Heart left ventricle (tissue), 16 donors: ENCODE measurements around the gene SPC24. TPM values are rescaled to one million over a fixed set of nuclear protein-coding genes. Genes with fewer than 3 reads are reported as not detected.

Experiments used
- ATAC-seq, 4 donors: fragments of 200-7000 bp; cut with Tn5 transposase; one replicate each; pipeline ENCODE4 v1.9.1; 2020 to 2022; ENCODE audit warnings: moderate library complexity in 4 of 4, mild to moderate bottlenecking in 3 of 4, moderate number of reproducible peaks in 1 of 4
- DNase-seq, 5 donors: peaks; one replicate each; pipeline ENCODE4 v3.0.0-alpha.2; 2020
- H3K27ac ChIP-seq, 12 donors: fragments of 200-600 bp; sonication (generic) in 4 of 12; one replicate each; pipeline versions ENCODE4 v1.5.0 to v1.8.0; 2016 to 2022; ENCODE audit warnings: mild to moderate bottlenecking in 2 of 12
- H3K27me3 ChIP-seq, 9 donors: fragments of 200-600 bp; sonication (generic) in 2 of 9; one replicate each; pipeline versions ENCODE4 v1.5.1 to v1.8.0; 2016 to 2022; ENCODE audit warnings: mild to moderate bottlenecking in 3 of 9
- H3K36me3 ChIP-seq, 9 donors: fragments of 200-600 bp; sonication (generic) in 2 of 9; one replicate each; pipeline versions ENCODE4 v1.5.0 to v1.8.0; 2018 to 2022; ENCODE audit warnings: mild to moderate bottlenecking in 2 of 9
- H3K4me1 ChIP-seq, 12 donors: fragments of 200-600 bp; sonication (generic) in 4 of 12; one replicate each; pipeline versions ENCODE4 v1.5.0 to v1.8.0; 2016 to 2022; ENCODE audit warnings: mild to moderate bottlenecking in 3 of 12
- H3K4me3 ChIP-seq, 12 donors: fragments of 200-600 bp; sonication (generic) in 4 of 12; one replicate each; pipeline versions ENCODE4 v1.5.0 to v1.8.0; 2017 to 2022; ENCODE audit warnings: mild to moderate bottlenecking in 9 of 12, moderate library complexity in 4 of 12
- H3K9me3 ChIP-seq, 12 donors: fragments of 200-600 bp; sonication (generic) in 4 of 12; one replicate each; pipeline versions ENCODE4 v1.5.0 to v1.8.0; 2016 to 2022; ENCODE audit warnings: mild to moderate bottlenecking in 1 of 12
- CTCF ChIP-seq, 12 donors: fragments of 200-600 bp; sonication (generic) in 4 of 12; IDR thresholded peaks; one replicate each; pipeline versions ENCODE4 v1.5.0 to v1.8.0; 2018 to 2022; ENCODE audit warnings: antibody characterized with exemption in 12 of 12, mild to moderate bottlenecking in 5 of 12
- POLR2A ChIP-seq, 2 donors: fragments of 450-650 bp; IDR thresholded peaks; one replicate each; pipeline ENCODE4 v1.6.1; 2017; ENCODE audit warnings: antibody characterized with exemption in 2 of 2, mild to moderate bottlenecking in 2 of 2, moderate library complexity in 2 of 2
- WGBS, 4 donors: extraction: QIAGEN DNeasy Blood & Tissue Kit in 2 of 4; methylation state at CpG; one replicate each; pipeline versions ENCODE4 v1.1.5 to v1.1.7; 2013 to 2018; 5-methylcytosine and 5-hydroxymethylcytosine counted together
- intact Hi-C, 10 donors: fragments of 100-400 bp; cut with DNase I; formaldehyde crosslinking; loops; one replicate each; pipeline versions ENCODE4 v1.11.1 to v1.14.2; 2022
- polyA plus RNA-seq, 2 donors: library from polyadenylated mRNA; stranded (reverse); fragments of 200-250 nt; gene quantifications; one replicate each; pipeline ENCODE4 v1.2.3, GENCODE V29; 2013
- total RNA-seq, 9 donors: library from RNA; depleted of rRNA in 2 of 9; stranded (reverse); fragments of >200 nt in 2 of 9; fragmentation: NEBNext Ultra II Directional in 3 of 9; extraction: Animal tissue kit (Norgen Biotek cat#: 25700) in 3 of 9; gene quantifications; one replicate each; pipeline versions ENCODE4 v1.1.0 to v1.2.4, GENCODE V29; 2016 to 2023
- donor health status: ischemic (EF 13 %, LVEDD 7.1; RV severe dilation, severe dysfunction).
- donor health status: healthy with polysubstance abuse.
- donor health status: DM: no; HTN: yes; CAD: no.
- donor health status: DM: no; HTN: no; CAD: no.
- donor health status: ischemic (EF 25% LVEDD 6.9; RV normal size, moderate dysfunction).
- donor health status: ischemic (EF 25% LVEDD 5.7; RV mildly dilated, moderate dysfunction).
- donor health status: healthy.
- donor health status: DM: yes; HTN: yes; CAD: no.
- donor health status: ischemic (EF 35%, LVEDD 5.7; RV mildly dilated, moderate dysfunction).
- donor health status: nonischemic (EF 11% LVEDD 7.7; RV severe dilation, severe dysfunction).
- donor health status: DM: yes; HTN: yes; CAD: no.
- donor health status: PGD.
- donor health status: ischemic (EF 29% LVEDD 5.4; RV normal size, mild dysfunction).
- donor health status: nonischemic (EF 23%, LVEDD 6.1; RV moderate dilation, normal function).

SPC24 gene
- total and polyA plus RNA-seq, 11 donors = 1.4 to 10.7 (median 4.9) TPM

- TF ChIP-seq CTCF (IDR thresholded peaks at IDR 0.05) (peak in 1 of 12 donors; percentile 12), POLR2A (IDR thresholded peaks at IDR 0.05) (no peak)
- peaks cover 0 to 11% (median 0%) of the 10 kb centered on the region in 12 donors for H3K9me3 ChIP-seq
- intact Hi-C loops = loop anchor here in 4 of 10 donors (5.0 kb wide), 2 partner anchors 32 to 37 kb away; partner anchors contain the start of gene KANK2 (in 3 of the 4)
- H3K27me3 ChIP-seq = no peaks in the 10 kb centered on the region
- H3K27ac ChIP-seq = peak overlapping the region; percentile 0 to 86 (median 60)
- H3K36me3 ChIP-seq = peaks cover 0 to 11% (median 4%) of the 10 kb centered on the region in 9 donors
- no peak overlapping the region for H3K4me3 ChIP-seq
- peaks cover 3 to 59% (median 35%) of the 10 kb centered on the region in 12 donors for H3K4me1 ChIP-seq
- ATAC-seq (no peak), DNase-seq (no peak)
- 30 to 33% (median 31%) methylated on average over 16 of the region's 16 CpGs for WGBS, 4 donors
Measured at GRCh38 chr19:11159598-11160439, 4.2 kb upstream of the SPC24 start.

GRCh38 chr19:11154683-11155047 is 917 bp downstream of the SPC24 start:
- DNase-seq (no peak), ATAC-seq (no peak)
- H3K36me3 ChIP-seq = no peaks in the 10 kb centered on the region
- H3K4me3 ChIP-seq = peak overlapping the region in 1 of 12 donors; percentile 78
- H3K4me1 ChIP-seq = peaks cover 0 to 59% (median 31%) of the 10 kb centered on the region in 12 donors
- WGBS, 4 donors = 49 to 51% (median 50%) methylated on average over 6 of the region's 6 CpGs
- TF ChIP-seq CTCF (IDR thresholded peaks at IDR 0.05) (no peak), POLR2A (IDR thresholded peaks at IDR 0.05) (no peak)
- H3K27ac ChIP-seq = peak overlapping the region in 2 of 12 donors; percentile 82 to 88
- H3K9me3 ChIP-seq = no peaks in the 10 kb centered on the region
- no peaks in the 10 kb centered on the region for H3K27me3 ChIP-seq
- intact Hi-C loops = loop anchor here in 4 of 10 donors (5.0 kb wide), 2 partner anchors 38 to 43 kb away; partner anchors contain the start of gene KANK2 (in 3 of the 4)

GRCh38 chr19:11152318-11153062 is 3.1 kb downstream of the SPC24 start:
- 66 to 70% (median 69%) methylated on average over 11 of the region's 11 CpGs for WGBS, 4 donors

More at GRCh38 chr19:11152318-11153062, 3.1 kb downstream of the SPC24 start:
- DNase-seq (peak in 4 of 5 donors; percentile 72 to 90 (median 78)), ATAC-seq (peak; percentile 58 to 72 (median 64))
- TF ChIP-seq CTCF (IDR thresholded peaks at IDR 0.05) = no peak
- TF ChIP-seq POLR2A (IDR thresholded peaks at IDR 0.05) = no peak
- Histone ChIP-seq H3K9me3 (no peaks in the 10 kb centered on the region), H3K27ac (peak overlapping the region; percentile 47 to 93 (median 86)), H3K4me1 (peaks cover 0 to 46% (median 21%) of the 10 kb centered on the region in 12 donors), H3K4me3 (no peak overlapping the region), H3K27me3 (no peaks in the 10 kb centered on the region), H3K36me3 (no peaks in the 10 kb centered on the region)
- intact Hi-C loops = no loop called here
